HG03558 (cell line): ENCODE measurements around the gene PCDHGA9.
"Not testable (repeated sequence)": the region's sequence is repeated elsewhere in the genome, so short reads cannot be mapped to it uniquely, and the experiment has no call there.

Experiments
- ATAC-seq: cut with Tn5 transposase; IDR thresholded peaks from one replicate; pipeline ENCODE4 v1.9.1; 2021; ENCODE audit warnings: moderate number of reproducible peaks; ENCODE audit not compliant: unreplicated experiment; ENCODE audit errors: extremely low read depth

PCDHGA9 gene

DNA sequence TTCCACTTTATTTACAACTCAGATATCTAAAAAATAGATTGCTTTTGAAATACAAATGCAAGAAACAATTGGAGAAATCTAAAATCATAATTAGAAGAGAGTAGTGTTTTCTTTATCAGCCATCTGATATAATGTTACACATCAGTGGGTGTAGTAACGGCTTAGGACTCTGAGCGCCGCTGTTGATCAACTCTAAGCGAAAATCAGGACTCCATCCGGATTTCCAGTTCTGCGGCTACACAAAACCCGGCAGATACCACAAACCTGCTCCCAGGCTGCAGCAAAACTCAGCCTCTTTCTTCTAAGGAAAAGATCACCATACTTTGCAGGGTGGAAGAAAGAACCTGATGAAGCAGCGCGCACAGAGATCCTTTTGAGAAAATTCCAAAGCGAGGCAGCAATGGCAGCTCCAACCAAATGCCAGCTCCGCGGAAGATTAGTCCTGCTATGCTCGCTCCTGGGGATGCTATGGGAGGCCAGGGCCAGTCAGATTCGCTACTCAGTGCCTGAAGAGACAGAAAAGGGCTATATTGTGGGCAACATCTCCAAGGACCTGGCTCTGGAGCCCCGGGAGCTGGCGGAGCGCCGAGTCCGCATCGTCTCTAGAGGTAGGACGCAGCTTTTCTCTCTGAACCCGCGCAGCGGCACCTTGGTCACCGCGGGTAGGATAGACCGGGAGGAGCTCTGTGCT lies at the start of gene PCDHGA9:
Gene PCDHGA9 (plus strand): TSS at position 226 of the 691 bp plus-strand sequence. CDS start 175 bp downstream, at position 401.
- ATAC-seq, result no peak

DNA sequence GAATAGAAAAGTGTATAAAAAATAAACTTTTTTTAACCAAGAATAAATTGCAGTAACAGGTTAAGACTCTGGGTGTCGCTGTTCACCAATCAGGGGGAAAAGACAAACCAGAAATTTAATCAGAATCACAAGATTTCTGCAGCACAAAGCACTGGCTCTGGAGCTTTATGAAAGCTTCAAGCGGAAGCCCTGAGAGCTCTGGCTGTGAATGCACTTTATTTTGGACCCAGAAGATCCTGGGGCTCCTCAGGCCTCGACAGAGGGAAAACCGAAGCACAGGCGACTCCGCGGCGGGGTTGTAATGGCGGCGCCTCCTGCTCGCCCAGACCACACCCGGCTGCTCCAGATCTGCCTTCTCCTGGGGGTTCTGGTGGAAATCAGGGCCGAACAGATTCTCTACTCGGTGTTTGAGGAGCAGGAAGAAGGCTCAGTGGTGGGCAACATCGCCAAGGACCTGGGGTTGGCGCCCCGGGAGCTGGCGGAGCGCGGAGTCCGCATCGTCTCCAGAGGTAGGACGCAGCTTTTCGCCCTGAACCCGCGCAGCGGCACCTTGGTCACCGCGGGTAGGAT lies 47.6 kb upstream of the PCDHGA9 start, which contains the start of gene PCDHGA4:
Gene PCDHGA4 (plus strand): TSS at position 122 of the 570 bp plus-strand sequence. CDS start 87 bp downstream, at position 209.
- no peak for ATAC-seq

DNA sequence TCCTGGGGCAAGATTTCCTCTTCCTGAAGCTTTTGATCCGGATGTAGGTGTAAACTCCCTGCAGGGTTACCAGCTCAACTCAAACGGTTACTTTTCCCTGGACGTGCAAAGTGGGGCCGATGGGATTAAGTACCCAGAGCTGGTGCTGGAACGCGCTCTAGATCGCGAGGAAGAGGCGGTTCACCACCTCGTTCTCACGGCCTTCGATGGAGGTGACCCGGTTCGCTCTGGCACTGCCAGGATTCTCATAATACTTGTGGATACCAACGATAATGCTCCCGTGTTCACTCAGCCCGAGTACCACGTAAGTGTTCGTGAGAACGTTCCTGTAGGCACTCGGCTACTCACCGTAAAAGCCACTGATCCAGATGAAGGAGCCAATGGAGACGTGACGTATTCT lies 46.9 kb upstream of the PCDHGA9 start:
- ATAC-seq, result no peak

DNA sequence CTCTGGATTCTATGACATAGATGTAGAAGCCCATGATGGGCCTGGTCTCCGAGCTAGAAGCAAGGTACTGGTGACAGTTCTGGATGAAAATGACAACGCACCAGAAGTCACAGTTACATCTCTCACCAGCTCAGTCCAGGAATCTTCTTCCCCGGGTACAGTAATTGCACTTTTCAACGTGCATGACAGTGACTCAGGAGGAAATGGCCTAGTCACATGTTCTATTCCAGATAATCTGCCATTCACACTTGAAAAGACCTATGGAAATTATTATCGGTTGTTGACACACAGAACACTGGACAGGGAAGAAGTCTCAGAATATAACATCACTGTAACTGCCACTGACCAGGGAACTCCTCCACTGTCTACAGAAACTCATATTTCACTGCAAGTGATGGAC lies 46.4 kb upstream of the PCDHGA9 start:
- no peak for ATAC-seq

DNA sequence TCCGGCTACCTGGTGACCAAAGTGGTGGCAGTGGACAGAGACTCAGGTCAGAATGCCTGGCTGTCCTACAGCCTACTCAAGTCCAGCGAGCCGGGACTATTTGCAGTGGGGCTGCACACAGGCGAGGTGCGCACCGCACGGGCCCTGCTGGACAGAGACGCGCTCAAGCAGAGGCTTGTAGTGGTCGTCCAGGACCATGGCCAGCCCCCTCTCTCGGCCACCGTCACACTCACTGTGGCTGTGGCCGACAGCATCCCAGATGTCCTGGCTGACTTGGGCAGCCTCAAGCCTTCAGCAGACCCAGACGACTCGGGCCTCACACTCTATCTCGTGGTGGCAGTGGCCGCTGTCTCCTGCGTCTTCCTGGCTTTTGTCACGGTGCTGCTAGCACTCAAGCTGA lies 45.6 kb upstream of the PCDHGA9 start:
- no peak for ATAC-seq

DNA sequence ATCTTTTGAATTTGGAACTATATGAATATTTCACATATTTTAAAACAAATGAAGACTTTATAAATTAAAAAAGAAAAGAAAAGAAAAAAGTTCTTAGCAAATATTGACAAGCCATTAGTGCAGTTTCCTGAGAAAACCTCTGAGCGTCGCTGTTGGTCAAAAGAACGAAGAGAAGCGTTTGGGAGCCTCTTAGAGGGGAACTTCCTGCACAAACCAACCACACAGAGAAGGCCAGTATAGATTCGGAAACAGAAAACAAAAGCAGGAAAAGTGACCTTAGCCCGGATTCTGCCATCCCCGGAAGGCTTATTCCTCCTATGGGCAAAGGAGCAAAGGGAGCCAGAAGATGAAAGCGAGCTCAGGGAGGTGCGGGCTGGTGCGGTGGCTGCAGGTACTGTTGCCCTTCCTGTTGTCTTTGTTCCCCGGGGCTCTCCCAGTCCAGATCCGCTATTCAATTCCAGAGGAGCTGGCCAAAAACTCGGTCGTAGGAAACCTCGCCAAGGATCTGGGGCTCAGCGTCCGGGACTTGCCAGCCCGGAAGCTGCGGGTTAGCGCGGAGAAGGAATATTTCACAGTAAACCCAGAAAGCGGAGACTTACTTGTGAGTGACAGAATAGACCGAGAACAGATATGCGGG lies 42.7 kb upstream of the PCDHGA9 start, which contains the start of gene PCDHGB2:
Gene PCDHGB2 (plus strand): TSS at position 205 of the 637 bp plus-strand sequence. CDS start 142 bp downstream, at position 347.
- no peak for ATAC-seq

DNA sequence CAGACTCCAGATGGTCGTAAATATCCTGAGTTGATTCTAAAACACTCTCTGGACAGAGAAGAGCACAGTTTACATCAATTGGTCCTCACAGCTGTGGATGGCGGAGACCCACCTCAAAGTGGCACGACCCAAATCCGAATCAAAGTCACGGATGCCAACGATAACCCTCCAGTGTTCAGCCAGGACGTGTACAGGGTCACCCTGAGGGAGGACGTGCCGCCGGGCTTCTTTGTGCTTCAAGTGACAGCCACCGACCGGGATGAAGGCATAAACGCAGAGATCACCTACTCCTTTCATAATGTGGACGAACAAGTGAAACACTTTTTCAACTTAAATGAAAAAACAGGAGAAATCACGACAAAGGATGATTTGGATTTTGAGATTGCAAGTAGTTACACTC lies 41.9 kb upstream of the PCDHGA9 start:
- no peak for ATAC-seq

DNA sequence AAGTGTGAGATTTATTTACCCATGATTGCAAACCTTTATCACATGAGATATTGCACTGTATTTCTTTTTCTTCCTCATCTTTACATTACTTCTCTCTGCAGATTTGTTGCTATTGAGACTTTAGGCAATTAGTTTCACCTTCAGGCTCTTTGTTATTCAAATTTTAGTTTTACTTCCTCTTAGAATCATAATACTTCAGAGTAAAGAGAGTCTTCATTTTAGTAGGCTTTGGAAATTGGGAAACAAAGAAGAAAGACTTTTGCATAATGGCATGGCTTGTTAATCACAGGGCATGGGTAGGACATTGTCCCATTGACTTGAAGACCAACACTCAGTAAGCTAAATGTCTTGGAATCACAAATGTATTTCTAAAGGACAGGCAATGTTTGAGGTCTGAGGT lies 39.9 kb upstream of the PCDHGA9 start:
- ATAC-seq, result no peak

DNA sequence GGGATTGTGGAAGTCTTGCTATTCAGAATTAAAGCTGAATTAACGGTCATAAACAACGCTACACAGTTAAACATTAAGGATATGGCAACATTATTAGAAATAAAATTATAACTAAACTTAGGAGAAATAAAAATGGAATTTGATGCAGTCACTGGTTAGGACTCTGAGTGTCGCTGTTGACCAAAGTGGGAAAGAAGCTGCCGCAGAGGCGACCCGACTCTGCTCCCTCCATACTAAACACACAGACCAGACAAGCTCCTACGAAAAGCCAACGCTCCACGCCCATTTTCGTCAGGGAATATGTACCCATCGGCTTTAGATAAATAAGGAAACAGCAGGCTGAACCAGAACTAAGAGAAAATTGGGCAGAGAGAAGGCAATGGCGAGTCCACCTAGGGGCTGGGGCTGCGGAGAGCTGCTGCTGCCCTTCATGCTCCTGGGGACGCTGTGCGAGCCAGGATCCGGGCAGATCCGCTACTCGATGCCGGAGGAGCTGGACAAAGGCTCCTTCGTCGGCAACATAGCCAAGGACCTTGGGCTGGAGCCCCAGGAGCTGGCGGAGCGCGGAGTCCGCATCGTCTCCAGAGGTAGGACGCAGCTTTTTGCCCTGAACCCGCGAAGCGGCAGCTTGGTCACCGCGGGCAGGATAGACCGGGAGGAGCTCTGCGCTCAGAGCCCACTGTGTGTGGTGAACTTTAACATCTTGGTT lies 38.5 kb upstream of the PCDHGA9 start, which contains the start of gene PCDHGA5:
Gene PCDHGA5 (plus strand): TSS at position 211 of the 709 bp plus-strand sequence. CDS start 169 bp downstream, at position 380.
- no peak for ATAC-seq

DNA sequence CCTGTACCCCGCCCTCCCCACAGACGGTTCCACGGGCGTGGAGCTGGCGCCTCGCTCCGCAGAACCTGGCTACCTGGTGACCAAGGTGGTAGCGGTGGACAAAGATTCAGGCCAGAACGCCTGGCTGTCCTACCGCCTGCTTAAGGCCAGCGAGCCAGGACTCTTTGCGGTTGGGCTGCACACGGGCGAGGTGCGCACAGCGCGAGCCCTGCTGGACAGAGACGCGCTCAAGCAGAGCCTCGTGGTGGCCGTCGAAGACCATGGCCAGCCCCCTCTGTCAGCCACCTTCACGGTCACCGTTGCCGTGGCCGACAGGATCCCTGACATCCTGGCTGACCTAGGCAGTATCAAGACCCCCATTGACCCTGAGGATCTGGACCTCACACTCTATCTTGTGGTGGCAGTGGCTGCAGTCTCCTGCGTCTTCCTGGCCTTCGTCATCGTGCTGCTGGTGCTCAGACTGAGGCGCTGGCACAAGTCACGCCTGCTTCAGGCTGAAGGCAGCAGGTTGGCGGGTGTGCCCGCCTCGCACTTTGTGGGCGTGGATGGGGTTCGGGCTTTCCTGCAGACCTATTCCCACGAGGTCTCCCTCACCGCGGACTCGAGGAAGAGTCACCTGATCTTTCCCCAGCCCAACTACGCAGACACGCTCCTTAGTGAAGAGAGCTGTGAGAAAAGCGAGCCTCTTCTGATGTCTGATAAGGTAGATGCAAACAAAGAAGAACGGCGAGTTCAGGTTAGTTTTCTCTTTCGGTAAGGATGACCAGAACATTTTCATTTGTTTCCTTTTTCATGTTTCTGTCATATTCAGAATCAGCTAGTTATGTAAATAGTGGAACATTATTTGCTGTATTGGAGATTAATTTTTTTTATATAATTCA lies 36.3 kb upstream of the PCDHGA9 start:
- no peak for ATAC-seq

DNA sequence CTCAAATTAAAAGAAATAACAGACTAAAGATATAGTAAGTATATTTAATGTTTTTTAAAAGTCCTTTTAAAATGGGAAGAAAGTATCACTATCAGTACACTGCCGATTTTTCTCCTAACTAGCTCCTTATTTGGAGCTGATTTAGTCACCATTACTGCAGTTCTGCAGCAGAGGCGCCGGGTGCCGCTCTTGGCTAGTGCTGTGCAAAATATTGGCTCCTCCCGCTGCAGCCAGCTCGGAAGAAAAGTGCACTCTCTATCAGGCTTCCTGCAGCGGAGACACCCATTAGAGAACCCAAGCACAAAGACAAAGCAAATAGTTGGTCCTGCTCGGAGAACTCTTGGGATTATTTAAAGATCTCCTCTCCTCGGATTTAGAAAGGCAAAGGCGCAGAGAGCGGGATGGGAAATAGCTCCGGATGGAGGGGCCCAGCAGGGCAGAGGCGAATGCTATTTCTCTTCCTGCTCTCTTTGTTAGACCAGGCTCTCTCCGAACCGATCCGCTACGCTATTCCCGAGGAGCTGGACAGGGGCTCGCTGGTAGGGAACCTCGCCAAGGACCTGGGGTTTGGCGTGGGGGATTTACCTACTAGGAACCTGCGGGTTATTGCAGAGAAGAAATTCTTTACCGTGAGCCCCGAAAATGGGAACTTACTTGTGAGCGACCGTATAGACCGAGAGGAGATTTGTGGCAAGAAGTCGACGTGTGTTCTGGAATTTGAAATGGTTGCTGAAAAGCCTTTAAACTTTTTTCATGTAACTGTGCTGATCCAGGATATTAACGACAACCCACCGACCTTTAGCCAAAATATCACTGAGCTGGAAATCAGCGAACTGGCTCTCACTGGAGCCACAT lies 32.4 kb upstream of the PCDHGA9 start, which contains the start of gene PCDHGB3:
Gene PCDHGB3 (plus strand): TSS at position 249 of the 855 bp plus-strand sequence. CDS start 153 bp downstream, at position 402.
- peak; percentile 68 for ATAC-seq

DNA sequence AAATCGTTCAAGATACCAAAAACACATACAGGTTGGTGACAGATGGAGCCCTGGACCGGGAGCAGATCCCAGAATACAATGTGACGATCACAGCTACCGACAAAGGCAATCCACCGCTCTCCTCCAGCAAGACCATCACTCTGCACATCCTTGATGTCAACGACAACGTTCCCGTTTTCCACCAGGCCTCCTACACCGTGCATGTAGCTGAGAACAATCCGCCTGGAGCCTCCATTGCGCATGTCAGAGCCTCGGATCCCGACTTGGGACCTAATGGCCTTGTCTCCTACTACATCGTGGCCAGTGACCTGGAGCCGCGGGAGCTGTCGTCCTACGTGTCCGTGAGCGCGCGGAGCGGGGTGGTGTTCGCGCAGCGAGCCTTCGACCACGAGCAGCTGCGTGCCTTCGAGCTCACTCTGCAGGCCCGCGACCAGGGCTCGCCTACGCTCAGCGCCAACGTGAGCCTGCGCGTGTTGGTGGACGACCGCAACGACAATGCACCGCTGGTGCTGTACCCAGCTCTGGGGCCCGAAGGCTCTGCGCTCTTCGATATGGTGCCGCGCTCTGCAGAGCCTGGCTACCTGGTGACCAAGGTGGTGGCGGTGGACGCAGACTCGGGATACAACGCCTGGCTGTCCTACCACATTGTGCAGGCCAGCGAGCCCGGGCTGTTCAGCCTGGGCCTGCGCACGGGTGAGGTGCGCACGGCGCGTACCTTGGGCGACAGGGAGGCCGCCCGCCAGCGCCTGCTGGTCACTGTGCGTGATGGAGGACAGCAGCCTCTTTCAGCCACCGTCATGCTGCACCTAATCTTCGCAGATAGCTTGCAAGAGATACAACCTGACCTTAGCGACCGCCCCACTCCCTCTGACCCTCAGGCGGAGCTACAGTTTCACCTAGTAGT lies 30.8 kb upstream of the PCDHGA9 start:
- no peak for ATAC-seq

DNA sequence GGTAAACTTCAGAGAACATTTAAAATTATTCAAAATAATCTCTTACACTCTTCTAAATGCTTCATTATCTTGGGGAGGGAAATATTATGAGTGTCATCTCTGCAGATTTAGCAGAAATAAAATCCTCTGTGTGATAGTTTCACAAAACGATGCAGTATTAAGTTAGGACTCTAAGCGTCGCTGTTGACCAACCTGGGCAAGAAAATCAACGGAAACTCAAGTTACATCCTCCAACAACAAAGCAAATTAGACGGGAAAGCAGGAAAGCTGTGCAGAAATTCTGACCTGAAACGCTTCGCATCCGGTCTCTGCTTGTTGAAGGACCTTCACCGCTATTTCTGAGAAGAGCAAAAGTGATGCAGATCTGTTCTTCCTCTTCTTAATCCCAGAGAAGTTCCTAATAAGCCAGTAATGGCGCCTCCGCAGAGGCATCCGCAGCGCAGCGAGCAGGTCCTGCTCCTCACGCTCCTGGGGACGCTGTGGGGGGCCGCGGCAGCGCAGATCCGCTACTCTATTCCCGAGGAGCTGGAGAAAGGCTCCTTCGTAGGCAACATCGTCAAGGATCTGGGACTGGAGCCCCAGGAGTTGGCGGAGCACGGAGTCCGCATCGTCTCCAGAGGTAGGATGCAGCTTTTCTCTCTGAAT lies 28.8 kb upstream of the PCDHGA9 start, which contains the start of gene PCDHGA6:
Gene PCDHGA6 (plus strand): TSS at position 219 of the 645 bp plus-strand sequence. CDS start 193 bp downstream, at position 412.
- ATAC-seq, result no peak

DNA sequence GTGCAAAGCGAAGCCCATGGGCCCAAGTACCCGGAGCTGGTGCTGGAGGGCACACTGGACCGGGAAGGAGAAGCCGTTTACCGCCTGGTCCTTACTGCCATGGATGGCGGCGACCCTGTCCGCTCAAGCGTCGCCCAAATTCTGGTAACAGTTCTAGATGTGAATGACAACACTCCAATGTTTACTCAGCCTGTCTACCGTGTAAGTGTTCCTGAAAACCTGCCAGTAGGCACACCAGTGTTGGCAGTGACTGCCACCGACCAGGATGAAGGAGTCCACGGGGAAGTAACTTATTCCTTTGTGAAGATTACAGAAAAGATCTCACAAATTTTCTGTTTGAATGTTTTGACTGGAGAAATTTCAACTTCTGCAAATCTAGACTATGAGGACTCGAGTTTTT lies 28.0 kb upstream of the PCDHGA9 start:
- ATAC-seq, result no peak

DNA sequence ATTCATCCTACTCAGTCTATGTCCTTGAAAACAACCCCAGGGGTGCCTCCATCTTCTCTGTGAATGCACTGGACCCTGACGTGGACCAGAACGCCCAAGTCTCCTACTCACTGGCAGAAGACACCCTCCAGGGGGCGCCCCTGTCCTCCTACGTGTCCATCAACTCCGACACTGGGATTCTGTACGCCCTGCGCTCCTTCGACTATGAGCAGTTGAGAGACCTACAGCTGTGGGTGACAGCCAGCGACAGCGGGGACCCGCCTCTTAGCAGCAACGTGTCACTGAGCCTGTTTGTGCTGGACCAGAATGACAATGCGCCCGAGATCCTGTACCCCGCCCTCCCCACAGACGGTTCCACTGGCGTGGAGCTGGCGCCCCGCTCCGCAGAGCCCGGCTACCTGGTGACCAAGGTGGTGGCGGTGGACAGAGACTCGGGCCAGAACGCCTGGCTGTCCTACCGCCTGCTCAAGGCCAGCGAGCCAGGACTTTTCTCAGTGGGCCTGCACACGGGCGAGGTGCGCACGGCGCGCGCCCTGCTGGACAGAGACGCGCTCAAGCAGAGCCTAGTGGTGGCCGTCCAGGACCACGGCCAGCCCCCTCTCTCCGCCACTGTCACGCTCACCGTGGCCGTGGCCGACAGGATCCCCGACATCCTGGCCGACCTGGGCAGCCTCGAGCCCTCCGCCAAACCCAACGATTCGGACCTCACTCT lies 27.0 kb upstream of the PCDHGA9 start:
- not testable (repeated sequence) for ATAC-seq
